DOHH2 (cell line): ENCODE measurements around the gene MLXIP.

ENCODE experiments used
- H3F3A ChIP-seq: fragments of 200-600 bp; sonication (generic), shearing (Covaris generic); 2 replicates; pipeline ENCODE4 v1.6.0; 2016; ENCODE audit warnings: antibody characterized with exemption, mild to moderate bottlenecking; ENCODE audit not compliant: control insufficient read depth, insufficient read depth
- H3K27ac ChIP-seq: fragments of 200-600 bp; sonication (generic); 2 replicates; pipeline ENCODE4 v1.5.1; 2014; ENCODE audit warnings: low read depth, mild to moderate bottlenecking, low read length, moderate library complexity
- H3K27me3 ChIP-seq: fragments of 200-600 bp; sonication (generic); 2 replicates; pipeline ENCODE4 v1.6.1; 2014; ENCODE audit warnings: mild to moderate bottlenecking, low read length, mixed read lengths; ENCODE audit not compliant: control insufficient read depth
- H3K36me3 ChIP-seq: fragments of 200-600 bp; sonication (generic); 2 replicates; pipeline ENCODE4 v1.6.1; 2014; ENCODE audit warnings: mild to moderate bottlenecking, low read length, moderate library complexity, mixed read lengths; ENCODE audit not compliant: control insufficient read depth
- H3K4me1 ChIP-seq: fragments of 200-600 bp; sonication (generic); 2 replicates; pipeline ENCODE4 v1.6.1; 2014; ENCODE audit warnings: mild to moderate bottlenecking, low read length, mixed read lengths; ENCODE audit not compliant: control insufficient read depth
- H3K4me2 ChIP-seq: fragments of 200-600 bp; sonication (generic); 2 replicates; pipeline ENCODE4 v1.6.0; 2014; ENCODE audit warnings: mild to moderate bottlenecking, low read length, moderate library complexity
- H3K4me3 ChIP-seq: fragments of 200-600 bp; sonication (generic); 2 replicates; pipeline ENCODE4 v1.5.1; 2014; ENCODE audit warnings: mild to moderate bottlenecking, low read length, mixed read lengths
- H3K79me2 ChIP-seq: fragments of 200-600 bp; sonication (generic); 2 replicates; pipeline ENCODE4 v1.6.1; 2014; ENCODE audit warnings: mild to moderate bottlenecking, low read length, mixed read lengths; ENCODE audit not compliant: control insufficient read depth
- H3K9me2 ChIP-seq: fragments of 200-600 bp; sonication (generic); replicated peaks from 2 replicates; pipeline ENCODE4 v1.6.1; 2014; ENCODE audit warnings: mild to moderate bottlenecking, low read length, mixed read lengths; ENCODE audit not compliant: control insufficient read depth
- H3K9me3 ChIP-seq: fragments of 200-600 bp; sonication (generic); 2 replicates; pipeline ENCODE4 v1.6.1; 2014; ENCODE audit warnings: antibody characterized with exemption, low read length, mixed read lengths; ENCODE audit not compliant: control insufficient read depth, insufficient read depth
- H4K20me1 ChIP-seq: fragments of 200-600 bp; sonication (generic); 2 replicates; pipeline ENCODE4 v1.6.0; 2014; ENCODE audit warnings: low read depth, mild to moderate bottlenecking, antibody characterized with exemption, low read length, moderate library complexity; ENCODE audit not compliant: control insufficient read depth, insufficient read depth
- EZH2phosphoT487 ChIP-seq: fragments of 200-600 bp; sonication (generic); IDR thresholded peaks from 2 replicates; pipeline ENCODE4 v1.6.1; 2017; ENCODE audit warnings: borderline replicate concordance, mild to moderate bottlenecking, antibody characterized with exemption, low read length, moderate library complexity, mixed read lengths
- TF ChIP-seq, protein P1 (sequence below): fragments of 200-600 bp; sonication (generic); IDR thresholded peaks from one replicate; pipeline ENCODE4 v1.5.1; 2014; ENCODE audit warnings: antibody characterized with exemption, mild to moderate bottlenecking, low read depth, low read length; ENCODE audit not compliant: poor library complexity, severe bottlenecking

Gene MLXIP

DNA sequence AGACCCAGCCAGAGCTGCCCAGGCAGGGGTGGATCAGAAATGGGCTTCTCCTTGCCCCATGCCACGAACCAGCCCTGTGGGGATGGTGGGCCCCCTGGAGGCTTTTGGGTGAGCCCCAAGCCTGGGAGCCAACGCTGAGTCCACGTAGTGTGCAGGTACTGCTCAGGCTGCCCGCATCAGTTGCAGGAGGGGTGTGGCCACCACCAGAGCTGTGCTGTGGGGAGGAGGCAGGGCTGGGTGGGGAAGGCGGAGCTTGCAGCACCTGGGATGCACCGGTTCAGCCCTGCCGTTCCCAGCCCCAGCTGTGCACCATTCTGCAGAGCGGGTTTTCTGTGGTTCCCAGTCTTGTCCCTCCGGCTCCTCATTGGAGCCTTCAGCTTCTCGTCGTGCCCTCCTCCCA lies 59.1 kb downstream of the MLXIP start:
- H3K36me3 ChIP-seq: peaks cover 35% of the 10 kb centered on the region
- H3K9me3 ChIP-seq: no peaks in the 10 kb centered on the region
- TF ChIP-seq, protein P1, sequence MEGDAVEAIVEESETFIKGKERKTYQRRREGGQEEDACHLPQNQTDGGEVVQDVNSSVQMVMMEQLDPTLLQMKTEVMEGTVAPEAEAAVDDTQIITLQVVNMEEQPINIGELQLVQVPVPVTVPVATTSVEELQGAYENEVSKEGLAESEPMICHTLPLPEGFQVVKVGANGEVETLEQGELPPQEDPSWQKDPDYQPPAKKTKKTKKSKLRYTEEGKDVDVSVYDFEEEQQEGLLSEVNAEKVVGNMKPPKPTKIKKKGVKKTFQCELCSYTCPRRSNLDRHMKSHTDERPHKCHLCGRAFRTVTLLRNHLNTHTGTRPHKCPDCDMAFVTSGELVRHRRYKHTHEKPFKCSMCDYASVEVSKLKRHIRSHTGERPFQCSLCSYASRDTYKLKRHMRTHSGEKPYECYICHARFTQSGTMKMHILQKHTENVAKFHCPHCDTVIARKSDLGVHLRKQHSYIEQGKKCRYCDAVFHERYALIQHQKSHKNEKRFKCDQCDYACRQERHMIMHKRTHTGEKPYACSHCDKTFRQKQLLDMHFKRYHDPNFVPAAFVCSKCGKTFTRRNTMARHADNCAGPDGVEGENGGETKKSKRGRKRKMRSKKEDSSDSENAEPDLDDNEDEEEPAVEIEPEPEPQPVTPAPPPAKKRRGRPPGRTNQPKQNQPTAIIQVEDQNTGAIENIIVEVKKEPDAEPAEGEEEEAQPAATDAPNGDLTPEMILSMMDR: no peak
- TF ChIP-seq EZH2phosphoT487: no peak
- H3K79me2 ChIP-seq: no peaks in the 10 kb centered on the region
- H3K27me3 ChIP-seq: no peaks in the 10 kb centered on the region
- H3K4me1 ChIP-seq: no peaks in the 10 kb centered on the region
- H3F3A ChIP-seq: no peaks in the 10 kb centered on the region
- no peaks in the 10 kb centered on the region for H4K20me1 ChIP-seq
- no peak overlapping the region for H3K4me3 ChIP-seq
- no peaks in the 10 kb centered on the region for H3K9me2 ChIP-seq
- no peak overlapping the region for H3K27ac ChIP-seq
- no peak overlapping the region for H3K4me2 ChIP-seq

DNA sequence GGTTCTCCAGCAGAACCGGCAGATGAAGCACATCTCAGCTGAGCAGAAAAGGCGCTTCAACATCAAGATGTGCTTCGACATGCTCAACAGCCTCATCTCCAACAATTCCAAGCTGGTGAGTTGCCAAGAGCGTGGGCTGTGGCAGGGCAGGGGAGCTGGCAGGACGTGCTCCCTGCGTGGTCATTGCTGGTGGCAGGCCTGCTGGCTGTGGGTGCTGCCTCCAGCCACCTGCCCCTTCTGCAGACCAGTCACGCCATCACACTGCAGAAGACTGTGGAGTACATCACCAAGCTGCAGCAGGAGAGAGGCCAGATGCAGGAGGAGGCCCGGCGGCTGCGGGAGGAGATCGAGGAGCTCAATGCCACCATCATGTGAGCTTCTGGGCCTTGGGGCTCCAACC lies 59.6 kb downstream of the MLXIP start:
- H3K36me3 ChIP-seq: peaks cover 33% of the 10 kb centered on the region
- H3K79me2 ChIP-seq: no peaks in the 10 kb centered on the region
- H3K4me2 ChIP-seq: no peak overlapping the region
- no peak overlapping the region for H3K27ac ChIP-seq
- no peaks in the 10 kb centered on the region for H3K9me3 ChIP-seq
- no peaks in the 10 kb centered on the region for H4K20me1 ChIP-seq
- H3K27me3 ChIP-seq: no peaks in the 10 kb centered on the region
- H3K4me3 ChIP-seq: no peak overlapping the region
- TF ChIP-seq, protein P1: no peak
- no peak for TF ChIP-seq EZH2phosphoT487
- H3F3A ChIP-seq: no peaks in the 10 kb centered on the region
- H3K4me1 ChIP-seq: no peaks in the 10 kb centered on the region
- H3K9me2 ChIP-seq: no peaks in the 10 kb centered on the region

GRCh38 chr12:122138616-122139015 lies 60.1 kb downstream of the MLXIP start:
- no peaks in the 10 kb centered on the region for H3K4me1 ChIP-seq
- no peaks in the 10 kb centered on the region for H3K9me2 ChIP-seq
- no peaks in the 10 kb centered on the region for H4K20me1 ChIP-seq
- H3K4me3 ChIP-seq: no peak overlapping the region
- H3K79me2 ChIP-seq: no peaks in the 10 kb centered on the region
- H3K27ac ChIP-seq: no peak overlapping the region
- H3K9me3 ChIP-seq: no peaks in the 10 kb centered on the region
- H3F3A ChIP-seq: no peaks in the 10 kb centered on the region
- H3K27me3 ChIP-seq: no peaks in the 10 kb centered on the region
- H3K4me2 ChIP-seq: no peak overlapping the region
- peaks cover 33% of the 10 kb centered on the region for H3K36me3 ChIP-seq
- TF ChIP-seq, protein P1: no peak
- TF ChIP-seq EZH2phosphoT487: no peak

- H3K9me3 ChIP-seq: no peaks in the 10 kb centered on the region
- TF ChIP-seq EZH2phosphoT487: no peak
- TF ChIP-seq, protein P1: no peak
- H3F3A ChIP-seq: no peaks in the 10 kb centered on the region
- H3K36me3 ChIP-seq: peaks cover 33% of the 10 kb centered on the region
- H3K4me3 ChIP-seq: no peak overlapping the region
- H3K79me2 ChIP-seq: no peaks in the 10 kb centered on the region
- no peak overlapping the region for H3K27ac ChIP-seq
- H4K20me1 ChIP-seq: no peaks in the 10 kb centered on the region
- no peak overlapping the region for H3K4me2 ChIP-seq
- no peaks in the 10 kb centered on the region for H3K9me2 ChIP-seq
- H3K27me3 ChIP-seq: no peaks in the 10 kb centered on the region
- H3K4me1 ChIP-seq: no peaks in the 10 kb centered on the region
These were observed 60.7 kb downstream of the MLXIP start for GRCh38 chr12:122139266-122139665.
